A172 (cell line): ENCODE data around the gene ATG4C. TPM values are rescaled to one million over a fixed set of nuclear protein-coding genes. Genes with fewer than 3 reads are reported as not detected.
"Not testable (repeated sequence)": the region's sequence is repeated elsewhere in the genome, so short reads cannot be mapped to it uniquely, and the experiment has no call there.

Experiments
- DNase-seq: peaks from one replicate; pipeline ENCODE4 v3.0.0-alpha.2; 2015; ENCODE audit warnings: low spot score
- total RNA-seq: library from RNA; depleted of rRNA; stranded (reverse); fragments of >200 nt; shearing (Covaris generic); gene quantifications from 2 replicates; pipeline ENCODE4 v1.2.3, GENCODE V29; 2014; rRNA removed

Gene ATG4C, protein sequence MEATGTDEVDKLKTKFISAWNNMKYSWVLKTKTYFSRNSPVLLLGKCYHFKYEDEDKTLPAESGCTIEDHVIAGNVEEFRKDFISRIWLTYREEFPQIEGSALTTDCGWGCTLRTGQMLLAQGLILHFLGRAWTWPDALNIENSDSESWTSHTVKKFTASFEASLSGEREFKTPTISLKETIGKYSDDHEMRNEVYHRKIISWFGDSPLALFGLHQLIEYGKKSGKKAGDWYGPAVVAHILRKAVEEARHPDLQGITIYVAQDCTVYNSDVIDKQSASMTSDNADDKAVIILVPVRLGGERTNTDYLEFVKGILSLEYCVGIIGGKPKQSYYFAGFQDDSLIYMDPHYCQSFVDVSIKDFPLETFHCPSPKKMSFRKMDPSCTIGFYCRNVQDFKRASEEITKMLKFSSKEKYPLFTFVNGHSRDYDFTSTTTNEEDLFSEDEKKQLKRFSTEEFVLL
- 10.2 and 13.3 TPM in 2 replicates for total RNA-seq

DNA sequence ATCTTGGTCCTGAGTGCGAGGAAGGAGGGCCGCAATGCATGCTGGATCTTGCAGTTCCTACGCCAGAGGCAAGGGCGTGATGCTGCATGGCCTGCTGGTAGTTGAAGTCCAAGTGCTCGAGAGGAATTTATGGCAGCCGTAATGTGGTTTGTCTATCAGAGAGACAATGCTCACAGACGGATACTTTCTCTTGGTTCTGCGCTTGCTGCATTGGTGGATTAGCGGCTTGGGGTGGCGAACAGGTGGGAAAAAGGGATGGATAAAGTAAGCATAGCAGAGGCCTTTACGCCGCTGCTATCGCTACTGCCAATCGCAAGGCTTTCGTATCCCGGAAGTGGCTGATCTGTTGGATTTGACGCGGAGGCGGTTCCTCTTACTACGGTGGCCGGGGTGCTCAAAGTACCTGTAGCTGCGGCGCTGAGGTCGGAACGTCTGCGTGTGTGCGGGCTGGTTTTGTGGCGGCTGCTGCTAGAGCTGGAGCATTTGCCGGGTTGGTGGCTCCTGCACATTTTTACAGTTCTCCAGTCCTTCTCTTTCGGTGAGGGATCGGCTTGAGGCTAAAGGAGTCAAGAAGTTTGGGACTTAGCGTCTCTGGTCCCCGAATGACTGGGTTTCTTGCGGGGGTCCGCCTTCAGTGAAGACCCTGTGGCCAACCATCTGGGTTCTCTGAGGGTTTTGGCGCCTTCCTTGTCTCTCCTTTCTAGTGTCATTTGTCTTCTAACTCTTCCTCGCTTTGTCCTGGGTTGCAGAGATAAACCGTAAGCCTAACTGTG, at the start of gene ATG4C:
Gene ATG4C, plus strand, starts transcription at position 397 of the 773 bp plus-strand sequence. CDS start 19,655 bp downstream, outside the sequence.
- peak; percentile 92 for DNase-seq

DNA sequence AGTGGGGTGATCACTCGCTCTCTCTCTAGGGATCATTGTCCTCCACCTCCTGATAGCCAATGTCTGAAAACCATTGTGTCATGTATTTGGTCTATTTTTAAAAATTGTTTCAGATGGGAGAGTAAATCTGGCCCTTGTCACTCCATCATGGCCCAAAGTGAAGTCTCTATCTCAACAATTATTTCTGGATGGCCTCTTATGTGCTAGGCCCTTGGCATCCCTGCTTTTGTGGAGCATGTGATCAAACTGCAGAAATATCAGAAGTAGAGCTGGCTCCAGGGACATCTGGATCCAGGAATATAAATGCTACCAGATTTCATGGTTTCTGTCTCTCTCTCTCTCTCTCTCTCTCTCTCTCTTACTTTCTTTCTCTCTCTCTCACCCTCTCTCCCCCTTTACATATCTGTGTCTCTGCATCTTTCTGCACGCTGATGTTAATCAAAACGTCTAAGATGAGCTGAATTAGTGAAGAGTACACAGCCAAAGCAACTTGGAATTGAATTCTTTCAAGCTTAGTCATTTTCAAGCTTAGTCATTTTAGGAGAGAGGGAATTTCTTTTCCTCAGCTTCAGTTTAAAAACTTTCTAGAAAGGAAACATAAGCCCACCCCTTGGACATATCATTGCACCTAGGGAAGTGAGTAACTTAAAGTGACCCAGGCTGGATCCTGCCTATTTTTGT, 48.3 kb upstream of the ATG4C start:
- peak; percentile 65 for DNase-seq

DNA sequence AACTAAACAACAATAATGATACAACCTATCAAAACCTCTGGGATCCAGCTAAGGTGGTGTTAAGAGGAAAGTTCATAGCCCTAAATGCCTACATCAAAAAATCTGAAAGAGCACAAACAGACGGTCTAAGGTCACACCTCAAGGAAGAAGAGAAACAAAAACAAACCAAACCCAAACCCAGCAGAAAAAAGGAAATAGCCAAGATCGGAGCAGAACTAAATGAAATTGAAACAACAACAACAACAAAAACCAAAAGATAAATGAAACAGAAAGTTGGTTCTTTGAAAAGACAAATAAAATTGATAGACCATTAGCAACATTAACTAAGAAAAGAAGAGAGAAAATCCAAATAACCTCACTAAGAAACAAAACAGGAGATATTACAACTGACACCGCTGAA, 43.2 kb upstream of the ATG4C start:
- not testable (repeated sequence) for DNase-seq

DNA sequence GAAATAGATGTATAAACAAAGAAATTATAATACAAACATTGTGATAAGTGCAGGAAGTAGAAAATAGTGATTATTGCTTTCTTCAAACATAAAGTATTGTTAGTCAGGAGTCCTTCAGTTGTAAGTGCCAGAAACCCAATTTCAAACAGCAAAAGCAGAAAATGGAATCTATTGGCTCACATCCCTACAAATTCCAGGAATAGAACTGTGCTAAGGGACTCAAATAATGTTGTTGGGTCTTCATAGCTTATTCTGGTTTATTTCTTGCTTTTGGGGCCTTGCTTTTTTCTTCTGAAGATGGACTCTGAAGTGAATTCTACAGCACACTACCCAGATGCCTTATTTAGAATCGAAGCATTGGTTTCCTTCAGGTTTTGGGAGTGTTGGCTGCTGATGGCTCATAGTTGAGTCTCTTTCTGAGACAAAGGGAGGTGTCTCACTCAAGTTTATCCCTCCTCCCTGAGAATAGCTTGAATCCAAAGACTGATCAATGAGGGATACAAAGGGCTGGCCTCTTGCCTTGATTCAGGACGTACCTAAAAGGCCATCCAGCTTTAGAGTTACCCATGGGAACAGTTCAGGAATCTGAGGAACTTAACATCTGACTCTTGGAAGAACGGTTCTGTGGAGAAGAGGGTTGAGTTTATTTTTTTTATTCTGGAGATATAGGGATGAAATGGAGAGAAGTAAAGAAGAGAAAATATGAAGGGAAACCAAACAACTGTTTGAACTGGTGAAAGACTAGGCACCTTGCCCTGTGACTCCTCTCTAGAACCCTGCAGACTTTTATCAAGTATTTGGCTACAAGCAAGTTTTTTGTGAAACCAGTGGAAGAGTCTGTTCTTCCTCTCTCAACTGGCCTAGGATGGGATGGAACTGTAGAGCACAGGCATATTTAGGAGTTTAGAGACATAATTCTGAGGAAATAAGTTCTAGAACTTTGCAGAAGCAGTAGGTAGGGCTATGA, 39.0 kb upstream of the ATG4C start:
- DNase-seq: no peak

DNA sequence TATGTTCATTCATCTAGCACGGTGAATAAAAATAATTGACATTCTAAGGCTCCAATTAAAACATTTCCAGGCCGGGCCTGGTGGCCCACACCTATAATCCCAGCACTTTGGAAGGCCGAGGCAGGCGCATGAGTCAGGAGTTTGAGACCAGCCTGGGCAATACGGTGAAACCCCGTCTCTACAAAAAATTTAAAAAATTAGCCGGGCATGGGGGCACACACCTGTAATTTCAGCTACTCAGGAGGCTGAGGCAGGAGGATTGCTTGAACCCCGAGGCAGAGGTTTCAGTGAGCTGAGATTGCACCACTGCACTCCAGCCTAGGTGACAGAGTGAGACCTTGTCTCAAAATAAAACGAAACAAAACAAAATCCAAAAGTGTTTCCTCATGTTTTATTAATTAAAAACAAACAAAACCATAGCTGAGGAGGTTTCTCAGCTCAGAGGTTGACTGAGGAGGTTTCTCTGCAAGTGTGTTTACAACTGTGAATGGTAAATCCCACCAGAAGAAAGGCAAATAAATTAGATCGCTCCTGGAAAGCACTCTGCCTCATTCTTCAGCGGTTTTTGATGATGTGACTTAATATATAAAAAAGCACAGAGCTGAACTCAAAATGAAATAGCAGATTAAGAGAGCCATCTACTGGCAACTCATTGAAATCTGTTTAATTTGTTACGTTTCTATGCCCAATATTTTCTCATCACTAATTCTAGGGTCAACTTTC, 37.7 kb upstream of the ATG4C start:
- DNase-seq: peak; percentile 61

DNA sequence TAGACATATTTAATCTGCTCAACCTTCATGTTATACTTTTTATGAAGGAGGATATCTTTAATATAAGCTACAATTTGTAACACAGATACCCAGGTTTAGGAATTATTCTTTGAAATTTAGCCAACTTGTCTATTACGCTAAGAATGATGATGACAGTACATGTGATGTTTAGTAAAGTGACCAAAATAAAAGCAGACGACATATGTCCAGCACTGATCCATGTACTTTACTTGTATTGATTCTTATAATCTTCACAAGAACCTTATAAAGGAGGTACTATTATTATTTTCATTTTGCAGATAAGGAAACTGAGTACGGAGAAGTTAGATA, 37.2 kb upstream of the ATG4C start:
- no peak for DNase-seq

DNA sequence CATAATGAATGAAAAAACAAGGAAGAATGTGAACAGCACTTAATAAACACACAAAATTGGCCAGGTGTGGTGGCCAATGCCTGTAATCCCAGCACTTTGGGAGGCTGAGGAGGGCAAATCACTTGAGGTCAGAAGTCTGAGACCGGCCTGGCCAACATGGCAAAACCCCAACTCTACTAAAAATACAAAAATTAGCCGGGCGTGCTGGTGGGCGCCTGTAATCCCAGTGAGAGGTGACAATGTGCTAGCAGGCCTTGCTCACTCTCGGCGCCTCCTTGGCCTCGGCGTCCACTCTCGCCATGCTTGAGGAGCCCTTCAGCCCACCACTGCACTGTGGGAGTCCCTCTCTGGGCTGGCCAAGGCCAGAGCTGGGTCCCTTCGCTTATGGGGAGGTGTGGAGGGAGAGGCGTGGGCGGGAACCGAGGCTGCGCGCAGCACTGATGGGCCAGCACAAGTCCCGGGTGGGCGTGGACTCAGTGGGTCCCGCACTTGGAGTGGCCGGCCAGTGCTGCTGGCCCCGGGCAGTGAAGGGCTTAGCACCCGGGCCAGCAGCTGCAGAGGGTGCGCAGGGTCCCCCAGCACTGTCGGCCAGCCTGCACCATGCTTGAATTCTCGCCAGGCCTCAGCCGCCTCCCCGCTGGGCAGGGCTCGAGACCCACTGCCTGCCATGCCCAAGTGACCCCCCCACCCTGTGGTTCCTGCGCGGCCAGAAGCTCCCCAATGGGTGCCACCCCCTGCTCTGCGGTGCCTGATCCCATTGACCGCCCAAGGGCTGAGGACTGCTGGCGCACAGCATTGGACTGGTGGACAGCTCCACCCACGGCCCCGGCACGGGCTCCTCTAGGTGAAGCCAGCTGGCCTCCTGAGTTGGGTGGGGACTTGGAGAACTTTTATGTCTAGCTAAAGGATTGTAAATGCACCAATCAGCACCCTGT, 30.6 kb upstream of the ATG4C start:
- DNase-seq: no peak

DNA sequence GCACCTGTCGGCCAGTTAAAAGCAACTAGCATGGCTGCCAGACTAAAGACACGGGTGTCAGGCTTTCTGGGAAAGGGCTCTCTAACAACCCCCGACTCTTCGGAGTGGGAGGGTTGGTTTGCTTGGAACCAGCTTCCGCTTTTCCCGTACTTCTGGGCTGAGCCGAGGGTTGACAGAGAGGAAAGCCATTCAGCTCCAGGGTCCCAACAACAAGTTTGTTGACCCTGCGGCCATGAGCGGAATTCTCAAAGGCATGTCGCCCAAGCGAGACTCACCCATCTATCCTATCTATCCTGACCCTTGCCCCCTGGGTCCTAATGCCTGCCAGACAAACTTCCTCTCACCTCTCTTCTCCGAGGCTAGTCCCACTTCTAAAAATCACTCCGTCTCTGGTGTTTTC, 29.0 kb upstream of the ATG4C start:
- DNase-seq: not testable (repeated sequence)

DNA sequence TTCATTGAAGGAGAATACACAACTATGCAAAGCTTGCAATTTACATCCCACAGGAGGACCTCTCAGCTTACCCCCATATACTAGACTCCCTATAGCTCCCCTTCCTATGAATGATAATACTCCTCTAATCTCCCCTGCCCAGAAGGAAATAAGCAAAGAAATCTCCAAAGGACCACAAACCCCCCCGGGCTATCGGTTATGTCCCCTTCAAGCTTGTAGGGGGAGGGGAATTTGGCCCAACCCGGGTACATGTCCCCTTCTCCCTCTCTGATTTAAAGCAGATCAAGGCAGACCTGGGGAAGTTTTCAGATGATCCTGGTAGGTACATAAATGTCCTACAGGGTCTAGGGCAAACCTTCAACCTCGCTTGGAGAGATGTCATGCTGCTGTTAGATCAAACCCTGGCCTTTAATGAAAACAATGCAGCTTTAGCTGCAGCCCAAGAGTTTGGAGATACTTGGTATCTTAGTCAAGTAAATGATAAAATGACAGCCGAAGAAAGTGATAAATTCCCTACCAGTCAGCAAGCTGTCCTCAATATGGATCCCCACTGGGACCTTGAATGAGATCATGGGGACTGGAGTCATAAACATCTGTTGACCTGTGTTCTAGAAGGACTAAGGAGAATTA, 27.6 kb upstream of the ATG4C start:
- not testable (repeated sequence) for DNase-seq

DNA sequence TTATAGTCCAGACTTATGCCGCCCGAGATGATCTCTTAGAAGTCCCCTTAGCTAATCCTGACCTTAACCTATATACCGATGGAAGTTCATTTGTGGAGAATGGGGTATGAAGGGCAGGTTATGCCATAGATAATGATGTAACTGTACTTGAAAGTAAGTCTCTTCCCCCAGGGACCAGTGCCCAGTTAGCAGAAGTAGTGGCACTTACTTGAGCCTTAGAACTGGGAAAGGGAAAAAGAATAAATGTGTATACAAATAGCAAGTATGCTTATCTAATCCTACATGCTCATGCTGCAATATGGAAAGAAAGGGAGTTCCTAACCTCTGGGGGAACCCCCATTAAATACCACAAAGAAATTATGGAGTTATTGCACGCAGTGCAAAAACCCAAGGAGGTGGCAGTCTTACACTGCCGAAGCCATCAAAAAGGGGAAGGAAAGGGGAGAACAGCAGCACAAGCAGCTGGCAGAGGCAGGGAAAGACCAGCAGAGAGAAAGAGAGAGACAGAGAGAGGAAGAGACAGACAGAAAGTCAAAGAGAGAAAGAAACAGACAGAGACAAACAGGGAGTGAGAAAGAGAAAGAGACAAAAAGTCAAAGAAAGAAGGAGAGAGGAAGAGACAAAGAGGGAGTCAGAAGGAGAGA, 24.6 kb upstream of the ATG4C start:
- not testable (repeated sequence) for DNase-seq

DNA sequence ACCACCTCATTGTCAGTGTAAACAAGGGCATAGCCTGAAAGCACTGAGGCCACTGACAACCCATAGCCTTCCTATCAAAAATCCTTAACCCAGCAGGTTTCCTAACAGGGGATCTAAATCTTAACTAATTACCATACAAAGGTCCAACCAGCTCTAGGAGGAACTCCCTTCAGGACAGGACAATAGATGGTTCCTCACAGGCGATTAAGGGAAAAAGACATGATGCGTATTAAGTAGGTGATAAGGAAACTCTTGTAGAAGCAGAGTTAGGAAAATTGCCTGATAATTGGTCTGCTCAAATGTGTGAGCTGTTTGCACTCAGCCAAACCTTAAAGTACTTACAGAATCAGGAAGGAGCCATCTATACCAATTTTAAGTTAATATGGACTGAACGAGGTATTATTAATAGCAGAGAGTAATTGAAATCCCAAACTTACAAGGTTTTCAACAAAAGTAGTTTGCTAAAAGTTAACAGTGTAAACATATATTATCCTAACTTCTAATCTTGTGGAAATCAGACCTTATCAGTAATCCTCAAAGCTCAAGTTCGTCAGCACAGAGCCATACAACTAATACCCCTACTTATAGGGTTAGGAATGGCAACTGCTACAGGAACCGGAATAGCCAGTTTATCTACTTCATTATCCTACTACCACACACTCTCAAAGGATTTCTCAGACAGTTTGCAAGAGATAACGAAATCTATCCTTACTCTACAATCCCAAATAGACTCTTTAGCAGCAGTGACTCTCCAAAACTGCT, 23.7 kb upstream of the ATG4C start:
- not testable (repeated sequence) for DNase-seq

DNA sequence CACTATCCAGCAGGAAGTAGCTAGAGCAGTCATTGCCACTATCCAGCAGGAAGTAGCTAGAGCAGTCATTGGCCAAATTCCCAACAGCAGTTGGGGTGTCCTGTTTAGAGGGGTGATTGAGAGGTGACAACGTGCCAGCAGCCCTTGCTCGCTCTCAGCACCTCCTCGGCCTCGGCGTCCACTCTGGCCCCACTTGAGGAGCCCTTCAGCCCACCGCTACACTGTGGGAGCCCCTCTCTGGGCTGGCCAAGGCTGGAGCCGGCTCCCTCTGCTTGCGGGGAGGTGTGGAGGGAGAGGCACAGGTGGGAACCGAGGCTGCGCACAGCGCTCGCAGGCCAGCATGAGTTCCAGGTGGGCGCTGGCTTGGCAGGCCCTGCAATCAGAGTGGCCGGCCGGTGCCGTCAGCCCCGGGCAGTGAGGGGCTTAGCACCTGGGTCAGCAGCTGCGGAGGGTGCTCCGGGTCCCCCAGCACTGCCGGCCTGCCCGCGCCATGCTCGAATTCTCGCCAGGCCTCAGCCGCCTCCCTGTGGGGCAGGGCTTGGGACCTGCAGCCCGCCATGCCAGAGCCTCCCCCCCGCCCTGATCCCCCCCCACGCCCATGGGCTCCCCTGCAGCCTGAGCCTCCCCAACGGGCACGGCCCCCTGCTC, 22.6 kb upstream of the ATG4C start:
- not testable (repeated sequence) for DNase-seq

DNA sequence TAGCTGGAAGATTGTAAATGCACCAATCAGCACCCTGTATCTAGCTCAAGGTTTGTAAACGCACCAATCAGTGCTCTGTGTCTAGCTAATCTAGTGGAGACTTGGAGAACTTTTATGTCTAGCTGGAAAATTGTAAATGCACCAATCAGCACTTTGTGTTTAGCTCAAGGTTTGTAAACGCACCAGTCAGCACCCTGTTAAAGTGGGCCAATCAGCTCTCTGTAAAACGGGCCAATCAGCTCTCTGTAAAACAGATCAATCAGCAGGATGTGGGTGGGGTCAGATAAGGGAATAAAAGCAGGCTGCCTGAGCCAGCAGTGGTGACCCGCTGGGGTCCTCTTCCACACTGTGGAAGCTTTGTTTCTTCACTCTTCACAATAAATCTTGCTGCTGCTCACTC, 21.9 kb upstream of the ATG4C start:
- DNase-seq: not testable (repeated sequence)

DNA sequence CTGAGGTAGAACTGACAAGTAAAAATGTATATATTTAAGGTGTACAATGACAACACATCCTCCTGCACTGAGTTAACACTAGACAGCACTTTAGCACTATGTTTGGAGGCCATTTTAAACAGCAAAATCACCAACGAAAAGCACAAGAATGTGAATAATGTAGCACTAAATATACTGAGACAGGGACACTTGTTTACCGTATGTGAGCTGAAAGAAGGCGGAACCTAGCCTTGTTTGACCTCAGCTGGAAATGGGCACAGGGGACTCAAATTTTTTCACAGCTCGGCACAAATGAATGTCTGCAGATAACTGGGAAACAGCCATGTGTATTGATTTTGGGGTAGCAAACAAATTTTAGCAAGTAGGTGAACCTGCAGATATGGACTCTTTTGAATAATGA, 18.0 kb upstream of the ATG4C start:
- no peak for DNase-seq

DNA sequence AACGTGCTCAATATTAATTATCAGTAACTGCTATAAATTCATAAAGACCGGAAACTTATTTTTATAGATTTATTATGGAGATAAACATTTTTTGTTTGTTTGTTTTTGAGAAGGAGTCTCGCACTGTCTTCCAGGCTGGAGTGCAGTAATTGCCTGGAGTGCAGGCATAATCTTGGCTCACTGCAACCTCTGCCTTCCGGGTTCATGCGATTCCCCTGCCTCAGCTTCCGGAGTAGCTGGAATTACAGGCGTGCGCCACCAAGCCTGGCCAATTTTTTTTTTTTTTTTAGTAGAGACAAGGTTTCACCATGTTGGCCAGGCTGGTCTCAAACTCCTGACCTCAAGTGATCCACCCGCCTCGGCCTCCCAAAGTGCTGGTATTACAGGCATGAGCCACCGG, 15.4 kb upstream of the ATG4C start:
- not testable (repeated sequence) for DNase-seq

DNA sequence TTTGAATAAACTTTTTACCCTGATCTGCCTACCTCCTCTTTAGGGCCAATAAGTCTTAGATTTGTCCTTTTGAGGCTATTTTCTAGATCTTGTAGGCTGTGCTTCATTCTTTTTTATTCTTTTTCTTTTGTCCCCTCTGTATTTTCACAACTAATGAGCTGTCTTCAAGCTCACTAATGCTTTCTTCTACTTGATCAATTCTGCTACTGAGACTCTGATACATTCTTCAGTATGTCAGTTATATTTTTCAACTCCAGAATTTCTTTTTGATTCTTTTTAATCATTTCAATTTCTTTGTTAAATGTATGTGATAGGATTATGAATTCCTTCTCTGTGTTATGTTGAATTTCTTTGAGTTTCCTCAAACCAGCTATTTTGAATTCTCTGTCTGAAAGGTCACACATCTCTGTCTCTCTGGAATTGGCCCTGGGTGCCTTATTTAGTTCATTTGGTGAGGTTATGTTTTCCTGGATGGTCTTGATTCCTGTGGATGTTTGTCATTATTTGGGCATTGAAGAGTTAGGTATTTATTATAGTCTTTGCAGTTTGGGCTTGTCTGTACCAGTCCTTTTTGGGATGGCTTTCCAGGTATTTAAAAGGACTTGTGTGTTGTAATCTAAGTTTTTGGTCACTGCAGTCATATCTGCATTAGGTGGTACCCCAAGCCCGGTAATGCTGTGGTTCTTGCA, 11.2 kb upstream of the ATG4C start:
- DNase-seq: no peak
